K562 (cell line): ENCODE results near the gene SUCLG1. TPM values are rescaled to one million over a fixed set of nuclear protein-coding genes. Genes with fewer than 3 reads are reported as not detected.
A peak's percentile ranks its signal among the peaks of the same experiment; 100 is the strongest.

ENCODE experiments used
- FOS ChIP-seq: IDR thresholded peaks from 3 replicates; pipeline ENCODE4 v1.6.1; 2011; ENCODE audit not compliant: insufficient read length; ENCODE audit errors: extremely low read depth
- FOXP1 ChIP-seq: sonication (generic); formaldehyde crosslinking; IDR thresholded peaks from 2 replicates; pipeline ENCODE4 v1.8.0; 2022; ENCODE audit warnings: mild to moderate bottlenecking, missing genetic modification reagents
- HCFC1 ChIP-seq: IDR thresholded peaks from 2 replicates; pipeline ENCODE4 v1.6.1; 2012; ENCODE audit warnings: low read depth, low read length, improper control_type of control experiment
- HIVEP1 ChIP-seq: fragments of 250-450 bp; sonication (Bioruptor Pico); IDR thresholded peaks from 2 replicates; pipeline ENCODE4 v1.4.0; 2020; ENCODE audit warnings: mild to moderate bottlenecking
- IRF2 ChIP-seq: sonication (generic); formaldehyde crosslinking; IDR thresholded peaks from 2 replicates; pipeline ENCODE4 v1.8.1; 2022; ENCODE audit warnings: mild to moderate bottlenecking, missing genetic modification reagents
- JUND ChIP-seq, 2 experiments: IDR thresholded peaks; 2 replicates in 1 of 2; 3 replicates in 1 of 2; pipeline ENCODE4 v1.6.1; 2011; ENCODE audit warnings: borderline replicate concordance in 2 of 2, low read depth in 2 of 2, low read length in 2 of 2, improper control_type of control experiment in 1 of 2, missing biosample characterization in 1 of 2, missing genetic modification characterization in 1 of 2, missing genetic modification reagents in 1 of 2
- NCOA2 ChIP-seq, 2 experiments: fragments of 450-650 bp; IDR thresholded peaks; 2 replicates each; pipeline ENCODE4 v1.6.1; 2018; ENCODE audit warnings: mild to moderate bottlenecking in 2 of 2, moderate library complexity in 1 of 2; ENCODE audit not compliant: partially characterized antibody in 2 of 2
- NR2C2 ChIP-seq, 2 experiments: fragments of 200-800 bp in 1 of 2; sonication (Bioruptor generic) in 1 of 2; sonication (generic) in 1 of 2; formaldehyde crosslinking in 1 of 2; IDR thresholded peaks; 2 replicates each; pipeline versions ENCODE4 v1.6.1 to v1.8.0; 2016 to 2022; ENCODE audit warnings: mild to moderate bottlenecking in 1 of 2, missing compliant biosample characterization in 1 of 2, missing genetic modification characterization in 1 of 2, missing genetic modification reagents in 1 of 2
- PRMT5 ChIP-seq: sonication (generic); formaldehyde crosslinking; IDR thresholded peaks from 2 replicates; pipeline ENCODE4 v1.5.0; 2020; ENCODE audit warnings: missing genetic modification reagents
- SMARCA5 ChIP-seq: fragments of 450-650 bp; IDR thresholded peaks from 2 replicates; pipeline ENCODE4 v1.6.1; 2016
- SUPT5H ChIP-seq: fragments of 450-650 bp; IDR thresholded peaks from 2 replicates; pipeline ENCODE4 v1.6.1; 2016
- TAF7 ChIP-seq: fragments of 450-650 bp; IDR thresholded peaks from 2 replicates; pipeline ENCODE4 v1.6.1; 2016; ENCODE audit warnings: missing genetic modification characterization, missing compliant biosample characterization
- U2AF2 ChIP-seq: fragments of 200-400 bp; formaldehyde crosslinking; optimal IDR thresholded peaks from 2 replicates; pipeline ENCODE3; 2017; ENCODE audit warnings: low read depth, mild to moderate bottlenecking, low read length
- WHSC1 ChIP-seq: IDR thresholded peaks from one replicate; pipeline ENCODE4 v1.6.1; 2012; ENCODE audit warnings: low read length, control low read depth, inconsistent platforms
- ZNF280A ChIP-seq: fragments of 450-650 bp; IDR thresholded peaks from 2 replicates; pipeline ENCODE4 v1.6.1; 2018; ENCODE audit warnings: mild to moderate bottlenecking, low read depth; ENCODE audit not compliant: partially characterized antibody
- ZNF561 ChIP-seq: fragments of 450-650 bp; formaldehyde crosslinking; conservative IDR thresholded peaks from 2 replicates; pipeline ENCODE4 v1.4.0; 2020; ENCODE audit warnings: mild to moderate bottlenecking, moderate library complexity
- ZNF699 ChIP-seq: fragments of 250-450 bp; sonication (Bioruptor Pico); IDR thresholded peaks from 2 replicates; pipeline ENCODE4 v1.8.0; 2021; ENCODE audit warnings: mild to moderate bottlenecking, moderate library complexity; ENCODE audit not compliant: insufficient replicate concordance
- ZNF764 ChIP-seq: fragments of 250-450 bp; sonication (Bioruptor Pico); IDR thresholded peaks from 2 replicates; pipeline ENCODE4 v1.4.0; 2020; ENCODE audit warnings: low read depth, mild to moderate bottlenecking, moderate library complexity
- polyA plus RNA-seq, 8 experiments: library from polyadenylated mRNA; depleted of rRNA in 4 of 8; stranded (reverse) in 5 of 8; unstranded in 3 of 8; fragments of >200 nt; fragmentation: Nextera tagmentation in 2 of 8; fragmentation: Illumina TruSeq in 1 of 8; extraction: Ambion mirVana in 2 of 8; extraction: Trizol in 1 of 8; gene quantifications; 2 replicates each; pipeline versions ENCODE4 v1.2.1 to v1.2.3, GENCODE V29; 2011 to 2014; ENCODE audit warnings: inconsistent platforms in 1 of 8, missing spikeins in 1 of 8
- total RNA-seq, 7 experiments: library from RNA; depleted of rRNA in 6 of 7; stranded (reverse); fragments of >200 nt in 6 of 7; fragmentation: Illumina TruSeq in 2 of 7; extraction: Trizol in 2 of 7; gene quantifications; 2 replicates each; pipeline versions ENCODE4 v1.2.1 to v1.2.3, GENCODE V29; 2011 to 2021; ENCODE audit warnings: low replicate concordance in 1 of 7
- TF ChIP-seq, protein P1 (sequence below): fragments of 250-450 bp; sonication (Bioruptor Pico); IDR thresholded peaks from 2 replicates; pipeline ENCODE4 v1.4.0; 2020; ENCODE audit warnings: borderline replicate concordance
- TF ChIP-seq, protein P2 (sequence below): sonication (generic); formaldehyde crosslinking; IDR thresholded peaks from 2 replicates; pipeline ENCODE4 v1.8.0; 2022; ENCODE audit warnings: missing genetic modification reagents, mild to moderate bottlenecking, borderline replicate concordance
- TF ChIP-seq, protein P3 (sequence below): sonication (generic); formaldehyde crosslinking; IDR thresholded peaks from 2 replicates; pipeline ENCODE4 v1.8.0; 2022; ENCODE audit warnings: missing genetic modification reagents, mild to moderate bottlenecking, moderate library complexity, borderline replicate concordance

The SUCLG1 gene
- total and polyA plus RNA-seq, 9 of the 15 experiments (the other 6 are each of a cell fraction or from before 2014, with no cell fraction given), result 90.5 to 325 (median 115) TPM

DNA sequence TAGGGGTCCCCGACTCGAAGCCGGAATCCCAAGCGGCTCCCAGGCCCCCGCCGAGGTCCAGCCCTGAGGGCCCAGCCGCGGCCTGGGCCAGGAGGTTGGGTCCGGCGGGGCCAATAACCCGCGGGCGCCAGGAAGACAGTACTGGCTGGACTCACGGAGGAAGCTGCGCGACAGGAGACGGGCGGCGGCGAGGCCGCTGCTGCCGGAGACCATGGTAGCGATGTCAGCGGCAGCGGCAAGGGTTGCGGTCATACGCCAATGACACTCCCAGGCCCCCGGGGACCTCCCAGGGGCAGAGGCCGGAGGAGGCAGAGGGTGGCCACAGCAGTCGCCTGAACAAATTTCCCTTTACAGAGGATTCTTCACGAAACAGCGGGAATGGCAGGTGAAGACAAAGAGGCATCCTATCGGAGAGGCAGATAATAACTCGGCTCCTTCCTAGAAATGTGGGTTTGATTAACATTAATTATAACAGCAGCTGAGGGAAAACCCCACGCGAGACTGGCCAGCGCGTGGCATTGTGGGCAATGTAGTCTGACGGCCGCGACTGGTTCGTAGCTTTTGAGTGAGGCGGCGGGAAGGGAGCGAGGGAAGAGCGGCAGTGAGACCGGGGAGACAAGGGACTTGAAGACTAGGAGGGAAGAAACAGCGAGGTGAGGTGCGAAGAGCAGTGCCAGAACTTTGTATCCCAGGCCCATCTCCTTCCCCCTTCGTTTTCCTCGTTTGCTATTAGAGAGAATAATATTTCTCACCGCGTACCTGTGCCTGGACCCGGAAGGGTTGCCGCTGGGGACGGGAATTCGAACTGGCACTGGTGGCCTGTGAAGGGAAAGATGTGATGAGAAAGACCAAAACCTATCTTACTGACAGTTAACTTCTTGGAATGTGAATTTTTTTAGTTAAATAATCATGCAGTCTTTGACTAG is at the start of gene SUCLG1 (continued):
- TF ChIP-seq, protein P1, sequence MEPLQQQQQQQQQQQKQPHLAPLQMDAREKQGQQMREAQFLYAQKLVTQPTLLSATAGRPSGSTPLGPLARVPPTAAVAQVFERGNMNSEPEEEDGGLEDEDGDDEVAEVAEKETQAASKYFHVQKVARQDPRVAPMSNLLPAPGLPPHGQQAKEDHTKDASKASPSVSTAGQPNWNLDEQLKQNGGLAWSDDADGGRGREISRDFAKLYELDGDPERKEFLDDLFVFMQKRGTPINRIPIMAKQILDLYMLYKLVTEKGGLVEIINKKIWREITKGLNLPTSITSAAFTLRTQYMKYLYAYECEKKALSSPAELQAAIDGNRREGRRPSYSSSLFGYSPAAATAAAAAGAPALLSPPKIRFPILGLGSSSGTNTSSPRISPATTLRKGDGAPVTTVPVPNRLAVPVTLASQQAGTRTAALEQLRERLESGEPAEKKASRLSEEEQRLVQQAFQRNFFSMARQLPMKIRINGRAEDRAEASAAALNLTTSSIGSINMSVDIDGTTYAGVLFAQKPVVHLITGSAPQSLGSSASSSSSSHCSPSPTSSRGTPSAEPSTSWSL (CRISPR knock-in tag), result no peak
- TF ChIP-seq SMARCA5, result no peak
- TF ChIP-seq, protein P2, sequence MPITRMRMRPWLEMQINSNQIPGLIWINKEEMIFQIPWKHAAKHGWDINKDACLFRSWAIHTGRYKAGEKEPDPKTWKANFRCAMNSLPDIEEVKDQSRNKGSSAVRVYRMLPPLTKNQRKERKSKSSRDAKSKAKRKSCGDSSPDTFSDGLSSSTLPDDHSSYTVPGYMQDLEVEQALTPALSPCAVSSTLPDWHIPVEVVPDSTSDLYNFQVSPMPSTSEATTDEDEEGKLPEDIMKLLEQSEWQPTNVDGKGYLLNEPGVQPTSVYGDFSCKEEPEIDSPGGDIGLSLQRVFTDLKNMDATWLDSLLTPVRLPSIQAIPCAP (CRISPR knock-in tag), result no peak
- no peak for TF ChIP-seq HIVEP1 (CRISPR knock-in tag)
- peak; percentile 87 for TF ChIP-seq SUPT5H
- no peak for TF ChIP-seq U2AF2
- no peak for TF ChIP-seq NR2C2 (CRISPR knock-in tag; IDR thresholded peaks at IDR 0.05)
- TF ChIP-seq NR2C2 (tag; IDR thresholded peaks at IDR 0.05), result peak; percentile 99
- peak in 1 of 2 experiments; percentile 98 for TF ChIP-seq NCOA2 (IDR thresholded peaks at IDR 0.05; ENCODE audit: partially characterized antibody in 2 of 2)
- TF ChIP-seq, protein P3, sequence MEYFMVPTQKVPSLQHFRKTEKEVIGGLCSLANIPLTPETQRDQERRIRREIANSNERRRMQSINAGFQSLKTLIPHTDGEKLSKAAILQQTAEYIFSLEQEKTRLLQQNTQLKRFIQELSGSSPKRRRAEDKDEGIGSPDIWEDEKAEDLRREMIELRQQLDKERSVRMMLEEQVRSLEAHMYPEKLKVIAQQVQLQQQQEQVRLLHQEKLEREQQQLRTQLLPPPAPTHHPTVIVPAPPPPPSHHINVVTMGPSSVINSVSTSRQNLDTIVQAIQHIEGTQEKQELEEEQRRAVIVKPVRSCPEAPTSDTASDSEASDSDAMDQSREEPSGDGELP (CRISPR knock-in tag), result peak; percentile 92
- TF ChIP-seq ZNF561 (CRISPR knock-in tag), result no peak
- no peak for TF ChIP-seq IRF2
- no peak for TF ChIP-seq ZNF764 (CRISPR knock-in tag)
- no peak for TF ChIP-seq ZNF280A
- no peak for TF ChIP-seq PRMT5
- no peak for TF ChIP-seq WHSC1
- peak; percentile 45; the same call in 1 of the 2 replicates for TF ChIP-seq TAF7 (tag)
- no peak for TF ChIP-seq JUND (IDR thresholded peaks at IDR 0.05; ENCODE audit: borderline replicate concordance, low read depth, low read length)
- TF ChIP-seq JUND (tag; IDR thresholded peaks at IDR 0.05; ENCODE audit: borderline replicate concordance, low read depth, low read length), result no peak; the same call in 2 of the 3 replicates
- TF ChIP-seq FOS, result no peak
- TF ChIP-seq FOXP1 (CRISPR knock-in tag), result no peak
- TF ChIP-seq ZNF699 (CRISPR knock-in tag), result no peak
- TF ChIP-seq HCFC1, result peak; percentile 91
